ENCODE measurements around the gene SH3RF1. TPM values are rescaled to one million over a fixed set of nuclear protein-coding genes. Genes with fewer than 3 reads are reported as not detected.

SH3RF1 gene
- total RNA-seq, 1 experiment from 2014 or later = 11.5 TPM

DNA sequence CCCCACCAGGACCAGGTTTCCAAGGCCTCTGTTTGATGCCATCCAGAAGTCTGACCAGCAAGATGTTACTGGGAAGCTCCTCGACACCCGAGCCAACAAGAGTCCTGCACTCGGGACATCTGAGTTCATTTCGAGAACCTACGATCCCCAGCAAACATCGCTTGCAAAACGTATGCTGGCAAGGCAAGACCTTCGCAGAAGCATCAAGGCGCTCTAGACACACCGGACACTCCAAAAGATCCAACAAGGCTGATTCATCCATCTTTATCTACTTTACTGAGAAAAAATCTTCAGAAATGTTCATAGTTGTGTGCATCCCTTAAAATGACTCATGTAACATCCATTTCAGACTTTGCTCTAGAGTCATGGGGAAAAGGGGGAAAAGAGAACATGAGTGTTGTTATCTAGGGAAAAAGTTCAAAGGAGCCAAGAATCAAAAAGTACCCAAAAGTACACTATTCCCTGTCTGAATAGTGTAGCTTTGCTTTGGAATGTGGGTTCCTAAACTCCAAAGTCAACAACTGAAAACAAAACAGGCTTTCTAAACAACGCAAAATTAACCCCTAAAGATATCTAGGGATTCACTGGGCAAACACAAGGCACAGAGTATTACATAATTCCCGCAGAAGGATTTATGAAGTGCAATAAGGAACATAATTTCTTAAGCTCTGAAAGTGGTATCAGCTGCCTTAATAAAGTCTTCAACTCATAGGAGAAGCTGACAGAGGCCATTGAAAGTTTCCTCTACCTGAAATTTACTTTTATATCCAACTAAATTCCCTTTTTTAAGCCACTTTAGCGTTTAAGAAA, 1.6 kb downstream of the SH3RF1 start:
- no peaks in the 10 kb centered on the region for H3K9me3 ChIP-seq (ENCODE audit: control insufficient read depth, insufficient read depth, low read depth, low read length)
- in situ Hi-C loops (cut with HindIII; ENCODE audit: low pct_unique_long_range_greater_than_20kb, low sequenced_read_pairs) = no loop called here
- CTCF ChIA-PET = interaction anchor here (0.6 kb wide), 1 partner anchor 96 kb away, joined by 3 read pairs; no protein-coding TSS in a partner anchor
- BruUV-seq (replicated peaks) = TSS peak; percentile 54
- H3K4me3 ChIP-seq (ENCODE audit: low read depth in 2 of 2, low read length in 2 of 2) = peak overlapping the region; percentile 79 to 81
- TF ChIP-seq SIN3A (IDR thresholded peaks at IDR 0.05; ENCODE audit: borderline replicate concordance, insufficient read depth, low read depth, low read length) = no peak
- TF ChIP-seq, protein P1, sequence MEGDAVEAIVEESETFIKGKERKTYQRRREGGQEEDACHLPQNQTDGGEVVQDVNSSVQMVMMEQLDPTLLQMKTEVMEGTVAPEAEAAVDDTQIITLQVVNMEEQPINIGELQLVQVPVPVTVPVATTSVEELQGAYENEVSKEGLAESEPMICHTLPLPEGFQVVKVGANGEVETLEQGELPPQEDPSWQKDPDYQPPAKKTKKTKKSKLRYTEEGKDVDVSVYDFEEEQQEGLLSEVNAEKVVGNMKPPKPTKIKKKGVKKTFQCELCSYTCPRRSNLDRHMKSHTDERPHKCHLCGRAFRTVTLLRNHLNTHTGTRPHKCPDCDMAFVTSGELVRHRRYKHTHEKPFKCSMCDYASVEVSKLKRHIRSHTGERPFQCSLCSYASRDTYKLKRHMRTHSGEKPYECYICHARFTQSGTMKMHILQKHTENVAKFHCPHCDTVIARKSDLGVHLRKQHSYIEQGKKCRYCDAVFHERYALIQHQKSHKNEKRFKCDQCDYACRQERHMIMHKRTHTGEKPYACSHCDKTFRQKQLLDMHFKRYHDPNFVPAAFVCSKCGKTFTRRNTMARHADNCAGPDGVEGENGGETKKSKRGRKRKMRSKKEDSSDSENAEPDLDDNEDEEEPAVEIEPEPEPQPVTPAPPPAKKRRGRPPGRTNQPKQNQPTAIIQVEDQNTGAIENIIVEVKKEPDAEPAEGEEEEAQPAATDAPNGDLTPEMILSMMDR (IDR thresholded peaks at IDR 0.05) = no peak
- TF ChIP-seq, protein P2, sequence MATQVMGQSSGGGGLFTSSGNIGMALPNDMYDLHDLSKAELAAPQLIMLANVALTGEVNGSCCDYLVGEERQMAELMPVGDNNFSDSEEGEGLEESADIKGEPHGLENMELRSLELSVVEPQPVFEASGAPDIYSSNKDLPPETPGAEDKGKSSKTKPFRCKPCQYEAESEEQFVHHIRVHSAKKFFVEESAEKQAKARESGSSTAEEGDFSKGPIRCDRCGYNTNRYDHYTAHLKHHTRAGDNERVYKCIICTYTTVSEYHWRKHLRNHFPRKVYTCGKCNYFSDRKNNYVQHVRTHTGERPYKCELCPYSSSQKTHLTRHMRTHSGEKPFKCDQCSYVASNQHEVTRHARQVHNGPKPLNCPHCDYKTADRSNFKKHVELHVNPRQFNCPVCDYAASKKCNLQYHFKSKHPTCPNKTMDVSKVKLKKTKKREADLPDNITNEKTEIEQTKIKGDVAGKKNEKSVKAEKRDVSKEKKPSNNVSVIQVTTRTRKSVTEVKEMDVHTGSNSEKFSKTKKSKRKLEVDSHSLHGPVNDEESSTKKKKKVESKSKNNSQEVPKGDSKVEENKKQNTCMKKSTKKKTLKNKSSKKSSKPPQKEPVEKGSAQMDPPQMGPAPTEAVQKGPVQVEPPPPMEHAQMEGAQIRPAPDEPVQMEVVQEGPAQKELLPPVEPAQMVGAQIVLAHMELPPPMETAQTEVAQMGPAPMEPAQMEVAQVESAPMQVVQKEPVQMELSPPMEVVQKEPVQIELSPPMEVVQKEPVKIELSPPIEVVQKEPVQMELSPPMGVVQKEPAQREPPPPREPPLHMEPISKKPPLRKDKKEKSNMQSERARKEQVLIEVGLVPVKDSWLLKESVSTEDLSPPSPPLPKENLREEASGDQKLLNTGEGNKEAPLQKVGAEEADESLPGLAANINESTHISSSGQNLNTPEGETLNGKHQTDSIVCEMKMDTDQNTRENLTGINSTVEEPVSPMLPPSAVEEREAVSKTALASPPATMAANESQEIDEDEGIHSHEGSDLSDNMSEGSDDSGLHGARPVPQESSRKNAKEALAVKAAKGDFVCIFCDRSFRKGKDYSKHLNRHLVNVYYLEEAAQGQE (IDR thresholded peaks at IDR 0.05; ENCODE audit: insufficient read depth in 1 of 2, low read depth in 2 of 2, low read length in 1 of 2) = no peak
- TF ChIP-seq TCF7L2 (IDR thresholded peaks at IDR 0.05; ENCODE audit: low read depth, low read length) = no peak
- no peak for TF ChIP-seq POLR2AphosphoS5 (IDR thresholded peaks at IDR 0.05; ENCODE audit: low read depth, low read length)
- H3K4me1 ChIP-seq (ENCODE audit: control insufficient read depth, insufficient read depth, low read length) = peaks cover 24% of the 10 kb centered on the region
- intact Hi-C loops (cut with micrococcal nuclease; ENCODE audit: unreplicated experiment) = no loop called here
- DNase-seq (ENCODE audit: low read depth, low spot score) = no peak
- H3K27ac ChIP-seq (ENCODE audit: low read length) = peak overlapping the region; percentile 70
- POLR2A ChIA-PET = interaction anchor here (0.7 kb wide), 1 partner anchor 67 kb away, joined by 3 read pairs; no protein-coding TSS in a partner anchor
- peaks cover 3% of the 10 kb centered on the region for H3K36me3 ChIP-seq (ENCODE audit: control insufficient read depth, insufficient read depth, low read length)
- no peaks in the 10 kb centered on the region for H3K27me3 ChIP-seq (ENCODE audit: control insufficient read depth, insufficient read depth, low read length)
- peak; percentile 18; the same call in 1 of the 2 replicates for ATAC-seq

DNA sequence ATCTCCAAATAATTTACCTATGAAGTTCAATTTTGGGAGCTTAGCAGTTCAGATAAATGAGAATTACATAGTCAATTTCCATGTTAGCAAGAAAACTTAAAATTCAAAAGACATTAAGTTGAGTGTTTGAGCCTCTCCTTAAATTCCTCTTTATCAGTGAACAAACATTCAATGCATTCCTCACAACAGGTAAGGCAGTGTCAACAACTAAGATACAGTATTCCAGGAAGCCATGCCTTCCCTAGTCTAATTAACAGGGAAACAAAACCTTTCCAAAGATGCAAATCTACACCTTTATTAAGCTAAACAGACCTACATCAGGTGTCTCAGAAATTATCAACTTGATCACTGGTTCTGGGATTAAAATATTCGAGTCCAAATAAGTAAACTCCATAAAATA, 3.7 kb downstream of the SH3RF1 start:
- Histone ChIP-seq H3K4me1 (ENCODE audit: control insufficient read depth, insufficient read depth, low read length) (peaks cover 23% of the 10 kb centered on the region), H3K9me3 (ENCODE audit: control insufficient read depth, insufficient read depth, low read depth, low read length) (no peaks in the 10 kb centered on the region), H3K27ac (ENCODE audit: low read length) (peak overlapping the region; percentile 4; the same call in 1 of the 2 replicates), H3K4me3 (ENCODE audit: low read depth in 2 of 2, low read length in 2 of 2) (no peak overlapping the region; a peak in 1 of 4 replicates), H3K27me3 (ENCODE audit: control insufficient read depth, insufficient read depth, low read length) (no peaks in the 10 kb centered on the region), H3K36me3 (ENCODE audit: control insufficient read depth, insufficient read depth, low read length) (peaks cover 3% of the 10 kb centered on the region)
- TF ChIP-seq, protein P1 (IDR thresholded peaks at IDR 0.05) = no peak
- TF ChIP-seq, protein P2 (IDR thresholded peaks at IDR 0.05; ENCODE audit: insufficient read depth in 1 of 2, low read depth in 2 of 2, low read length in 1 of 2) = no peak
- TF ChIP-seq SIN3A (IDR thresholded peaks at IDR 0.05; ENCODE audit: borderline replicate concordance, insufficient read depth, low read depth, low read length) (no peak), POLR2AphosphoS5 (IDR thresholded peaks at IDR 0.05; ENCODE audit: low read depth, low read length) (no peak), TCF7L2 (IDR thresholded peaks at IDR 0.05; ENCODE audit: low read depth, low read length) (no peak)
- no peak for DNase-seq (ENCODE audit: low read depth, low spot score)
- no peak for ATAC-seq
- in situ Hi-C loops (cut with HindIII; ENCODE audit: low pct_unique_long_range_greater_than_20kb, low sequenced_read_pairs) (no loop called here), intact Hi-C loops (cut with micrococcal nuclease; ENCODE audit: unreplicated experiment) (no loop called here)
- no TSS peak for BruUV-seq (replicated peaks)
- ChIA-PET POLR2A (no interaction called here), CTCF (no interaction called here)
